PC-3 (cell line): ENCODE data around the gene RAD51.

Experiments
- CTCF ChIP-seq: fragments of 300-600 bp; sonication (generic); conservative IDR thresholded peaks from 2 replicates; pipeline ENCODE4 v1.5.1; 2017; ENCODE audit warnings: antibody characterized with exemption, low read depth, mild to moderate bottlenecking, low read length
- EZH2 ChIP-seq: fragments of 300-600 bp; sonication (generic); IDR thresholded peaks from one replicate; pipeline ENCODE4 v1.6.1; 2017; ENCODE audit warnings: antibody characterized with exemption, mild to moderate bottlenecking, low read length; ENCODE audit not compliant: unreplicated experiment
- EZH2phosphoT487 ChIP-seq: fragments of 300-600 bp; sonication (generic); IDR thresholded peaks from 2 replicates; pipeline ENCODE4 v1.6.1; 2018; ENCODE audit warnings: mild to moderate bottlenecking, antibody characterized with exemption, low read length, borderline replicate concordance

DNA sequence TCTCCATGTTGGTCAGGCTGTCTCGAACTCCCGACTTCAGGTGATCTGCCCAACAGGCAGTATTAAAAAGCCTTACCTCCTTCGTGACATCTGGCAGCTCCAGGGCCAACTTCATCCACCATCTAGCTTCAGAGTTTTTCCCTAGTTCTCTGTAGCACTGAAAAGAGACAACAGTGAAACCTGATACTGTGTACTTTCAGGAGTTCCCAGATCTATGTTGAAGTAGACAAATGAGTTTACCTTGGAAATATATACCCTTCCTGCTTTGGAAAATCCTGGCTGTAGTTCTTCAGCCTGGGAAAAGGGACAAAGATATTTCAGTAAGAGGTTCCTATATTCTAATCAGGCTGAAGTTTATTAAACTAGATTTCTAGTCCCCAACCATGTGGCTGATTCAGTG, 42.1 kb downstream of the RAD51 start:
- TF ChIP-seq EZH2 (no peak), CTCF (no peak), EZH2phosphoT487 (no peak)
